HG03571 (cell line): ENCODE data around the gene TTI1.

Experiments used
- ATAC-seq: cut with Tn5 transposase; IDR thresholded peaks from one replicate; pipeline ENCODE4 v1.9.1; 2021; ENCODE audit not compliant: unreplicated experiment

TTI1 gene

GRCh38 chr20:37939701-37940560 is 93.3 kb downstream of the TTI1 start:
- ATAC-seq: no peak

GRCh38 chr20:37938954-37939353 is 94.3 kb downstream of the TTI1 start:
- no peak for ATAC-seq

DNA sequence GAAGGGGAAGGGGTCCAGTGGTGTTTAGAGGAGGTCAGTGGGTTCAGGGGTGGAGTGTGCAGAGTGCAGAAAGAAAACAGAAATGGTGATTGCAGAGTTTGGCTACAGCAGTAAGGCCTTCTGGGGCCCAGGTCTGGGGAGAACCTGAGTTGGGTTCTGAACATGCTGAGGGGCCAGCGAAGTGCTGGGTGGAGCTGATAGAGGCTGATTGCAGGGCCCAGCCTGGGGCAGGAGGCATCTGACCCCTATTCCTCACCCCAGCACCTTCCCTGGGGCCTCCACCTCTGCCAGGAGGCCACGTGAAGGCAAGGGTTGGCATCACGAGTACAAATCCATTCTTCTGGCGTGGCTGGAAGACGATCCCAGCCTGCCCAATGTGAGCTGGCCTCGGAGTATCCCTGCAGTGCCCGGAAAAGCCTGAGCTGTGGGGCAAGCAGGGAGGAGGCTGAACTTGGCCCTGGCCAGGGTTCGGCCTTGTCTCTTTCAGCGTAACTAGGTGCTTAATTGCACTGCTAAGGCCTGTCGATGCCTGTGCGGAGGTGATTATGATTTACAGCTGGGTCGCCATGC is 95.0 kb downstream of the TTI1 start:
- ATAC-seq: no peak

DNA sequence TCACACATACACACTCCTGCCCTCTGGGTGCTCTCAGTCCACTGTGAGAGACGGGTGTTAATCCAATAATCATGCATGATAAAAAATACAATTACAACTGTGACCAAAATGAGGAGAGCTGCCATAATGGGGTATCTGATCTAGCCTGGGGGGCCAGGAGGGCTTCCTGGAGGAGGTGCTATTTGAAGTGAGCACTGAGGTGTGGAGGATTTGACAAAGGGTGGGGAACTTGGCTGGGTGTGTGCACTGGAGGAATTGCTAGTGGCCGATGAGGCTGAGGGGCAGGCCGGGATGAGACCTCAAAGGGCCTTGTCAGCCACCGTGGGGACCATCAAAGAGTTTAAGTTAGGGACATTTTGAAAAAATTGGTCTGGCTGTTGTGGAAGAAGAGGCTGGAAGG is 95.6 kb downstream of the TTI1 start:
- no peak for ATAC-seq

DNA sequence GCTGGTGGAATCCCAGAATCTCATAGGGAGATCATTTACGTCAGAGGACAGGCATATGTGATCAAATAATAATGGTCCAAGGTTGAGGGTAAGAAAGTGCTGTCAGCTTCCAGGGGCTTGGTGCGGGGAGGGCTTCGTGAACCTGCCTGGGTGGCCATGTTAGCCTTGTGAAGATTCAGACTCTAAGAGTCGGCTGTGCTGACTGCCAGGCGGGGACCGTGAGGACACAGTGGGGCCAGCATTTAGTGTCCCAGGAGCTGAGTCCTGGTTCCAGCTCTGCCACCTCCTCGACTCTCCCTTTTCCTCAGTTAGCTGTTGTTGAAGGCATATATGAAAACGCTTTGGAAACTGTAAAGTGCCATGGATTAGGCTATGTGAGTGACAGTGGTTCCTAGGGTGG is 96.8 kb downstream of the TTI1 start:
- no peak for ATAC-seq

GRCh38 chr20:37936041-37936440 is 97.2 kb downstream of the TTI1 start:
- no peak for ATAC-seq

- ATAC-seq: no peak
These were observed 97.8 kb downstream of the TTI1 start for GRCh38 chr20:37935435-37935834.

- no peak for ATAC-seq
These were observed 98.5 kb downstream of the TTI1 start for GRCh38 chr20:37934634-37935375.

DNA sequence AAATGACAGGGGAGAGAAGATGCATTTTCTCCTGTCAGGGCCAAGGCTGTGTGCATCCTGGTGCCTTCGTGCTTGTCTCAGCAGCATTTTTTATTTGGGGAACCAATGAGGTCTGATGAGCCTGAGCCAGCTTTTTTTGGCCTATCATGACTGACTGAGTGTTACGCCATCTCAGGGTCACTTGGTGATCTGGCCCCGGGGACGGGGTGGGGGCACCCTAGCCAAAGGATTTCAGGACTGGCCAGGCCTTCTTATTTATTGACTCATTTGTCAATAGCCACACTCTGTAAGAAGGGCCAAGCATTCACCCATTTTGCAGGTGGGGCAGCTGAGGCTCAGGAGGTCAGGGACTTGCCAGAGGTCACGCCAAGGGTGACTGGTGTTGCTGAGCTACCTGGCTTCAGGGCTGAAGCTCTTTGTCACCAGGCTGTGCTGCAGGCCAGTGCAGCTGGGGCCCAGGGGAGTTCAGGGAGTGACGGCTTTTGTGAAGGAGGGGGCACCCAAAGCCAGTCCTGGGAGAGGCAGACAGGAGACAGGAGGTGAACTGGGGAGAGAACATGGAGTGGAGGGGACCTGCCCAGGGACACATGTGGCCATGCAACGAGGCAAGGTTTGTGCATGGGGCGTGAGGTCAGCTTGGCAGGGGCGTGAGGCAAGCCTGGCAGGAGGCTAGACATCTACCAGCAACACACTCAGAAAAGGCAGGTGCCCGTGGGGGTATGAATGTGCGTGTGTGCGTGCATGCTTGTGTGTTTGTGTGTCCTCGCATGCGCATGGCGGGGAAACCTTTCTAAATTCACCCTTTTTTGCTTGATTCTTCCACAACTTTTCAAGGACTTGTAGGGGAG is 99.2 kb downstream of the TTI1 start:
- ATAC-seq: no peak
